ENCODE data around the gene CEP120.
A peak's percentile ranks its signal among the peaks of the same experiment; 100 is the strongest.
"Not testable (repeated sequence)": the region's sequence is repeated elsewhere in the genome, so short reads cannot be mapped to it uniquely, and the experiment has no call there.

The CEP120 gene

DNA sequence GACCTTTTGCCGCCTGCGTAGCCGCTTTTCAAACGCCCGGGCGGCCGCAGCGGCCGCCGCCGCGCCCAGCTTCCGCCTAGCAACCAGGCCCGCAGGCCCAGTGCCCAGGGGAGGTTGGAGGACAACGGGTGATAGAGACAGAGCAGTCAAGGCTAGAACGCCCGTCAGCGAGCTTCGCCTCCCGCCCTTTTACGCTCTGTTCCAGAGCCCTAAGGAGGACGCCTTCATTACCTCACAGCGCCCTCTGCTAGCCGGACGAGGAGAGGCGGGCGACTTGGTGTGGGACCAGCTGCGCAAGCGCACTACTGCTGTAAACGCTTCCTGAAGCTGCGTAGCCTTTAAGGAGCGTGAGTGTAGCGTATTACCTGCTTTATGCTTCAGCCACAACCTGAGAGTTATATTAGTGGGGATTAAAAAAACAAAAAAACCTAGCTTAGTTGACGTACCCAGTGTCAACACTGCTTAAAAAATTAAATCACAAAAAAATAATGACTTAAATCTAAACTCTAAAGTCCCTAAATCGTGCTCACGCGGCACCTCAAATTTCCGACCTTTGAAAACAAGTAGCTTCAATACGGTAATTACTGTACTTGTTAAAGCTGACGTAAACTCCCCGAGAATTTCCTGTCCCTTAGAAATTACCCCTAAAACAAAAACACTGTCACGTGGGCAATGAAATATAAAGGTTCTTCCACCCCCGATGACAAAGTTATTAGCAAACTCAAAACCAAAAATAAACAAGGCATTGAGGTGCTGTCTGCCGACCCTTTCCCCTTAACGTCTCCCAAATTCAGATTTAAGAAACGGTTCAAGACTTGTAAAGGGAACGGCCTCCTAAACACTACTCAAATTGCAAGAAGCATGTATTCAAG lies at the start of gene CEP120:
CEP120 (minus strand) TSS at position 126 of the 872 bp plus-strand sequence. CDS start 405 bp downstream, outside the sequence.
- in situ Hi-C loops (cut with MboI; ENCODE audit: low sequenced_read_pairs, unreplicated experiment): loop anchor here (25.0 kb wide), 1 partner anchor 189 kb away; no protein-coding TSS in a partner anchor
- peak; percentile 95 for DNase-seq (ENCODE audit: low spot score)
- TF ChIP-seq, protein P1, sequence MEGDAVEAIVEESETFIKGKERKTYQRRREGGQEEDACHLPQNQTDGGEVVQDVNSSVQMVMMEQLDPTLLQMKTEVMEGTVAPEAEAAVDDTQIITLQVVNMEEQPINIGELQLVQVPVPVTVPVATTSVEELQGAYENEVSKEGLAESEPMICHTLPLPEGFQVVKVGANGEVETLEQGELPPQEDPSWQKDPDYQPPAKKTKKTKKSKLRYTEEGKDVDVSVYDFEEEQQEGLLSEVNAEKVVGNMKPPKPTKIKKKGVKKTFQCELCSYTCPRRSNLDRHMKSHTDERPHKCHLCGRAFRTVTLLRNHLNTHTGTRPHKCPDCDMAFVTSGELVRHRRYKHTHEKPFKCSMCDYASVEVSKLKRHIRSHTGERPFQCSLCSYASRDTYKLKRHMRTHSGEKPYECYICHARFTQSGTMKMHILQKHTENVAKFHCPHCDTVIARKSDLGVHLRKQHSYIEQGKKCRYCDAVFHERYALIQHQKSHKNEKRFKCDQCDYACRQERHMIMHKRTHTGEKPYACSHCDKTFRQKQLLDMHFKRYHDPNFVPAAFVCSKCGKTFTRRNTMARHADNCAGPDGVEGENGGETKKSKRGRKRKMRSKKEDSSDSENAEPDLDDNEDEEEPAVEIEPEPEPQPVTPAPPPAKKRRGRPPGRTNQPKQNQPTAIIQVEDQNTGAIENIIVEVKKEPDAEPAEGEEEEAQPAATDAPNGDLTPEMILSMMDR (IDR thresholded peaks at IDR 0.05; ENCODE audit: borderline replicate concordance, control extremely low read depth, extremely low read depth, insufficient read depth, missing control alignments): peak; percentile 80

DNA sequence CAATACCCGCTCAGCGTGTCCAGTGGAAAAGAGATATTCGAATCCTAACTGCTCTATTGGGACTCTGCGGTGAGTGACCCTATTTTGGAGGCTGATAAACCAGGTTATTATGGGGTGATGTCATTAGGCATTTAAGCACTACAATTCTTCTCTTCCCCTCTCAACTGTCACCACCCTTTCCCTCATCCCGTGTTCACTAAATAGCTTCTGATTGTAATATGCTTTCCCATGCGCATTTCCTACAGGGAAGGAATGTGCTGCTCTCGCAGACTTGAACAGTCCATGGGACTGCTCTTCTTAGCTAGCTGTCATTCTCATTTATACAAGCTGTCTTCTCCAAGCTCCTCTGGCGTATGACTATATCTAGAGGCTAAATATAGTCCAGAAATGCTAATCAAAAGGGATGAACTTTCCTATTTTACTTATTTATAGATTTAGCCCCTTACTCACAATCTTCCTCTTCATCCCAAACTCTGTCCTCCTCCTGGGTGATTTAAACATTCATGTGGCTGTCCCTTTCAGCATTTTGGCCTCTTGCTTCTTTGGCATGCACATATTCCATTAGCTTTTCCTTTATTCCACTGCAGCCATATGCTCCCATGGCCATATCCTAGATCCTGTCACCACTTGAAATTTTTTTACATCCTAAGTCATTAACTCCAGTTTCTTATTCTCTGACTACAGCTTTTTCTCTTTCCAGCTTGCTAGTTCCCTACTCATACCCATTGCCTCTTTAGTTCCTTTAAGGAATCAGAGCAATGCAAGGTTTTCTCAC lies 49.1 kb upstream of the CEP120 start:
- in situ Hi-C loops (cut with MboI; ENCODE audit: low sequenced_read_pairs, unreplicated experiment): no loop called here
- no peak for DNase-seq (ENCODE audit: low spot score)

DNA sequence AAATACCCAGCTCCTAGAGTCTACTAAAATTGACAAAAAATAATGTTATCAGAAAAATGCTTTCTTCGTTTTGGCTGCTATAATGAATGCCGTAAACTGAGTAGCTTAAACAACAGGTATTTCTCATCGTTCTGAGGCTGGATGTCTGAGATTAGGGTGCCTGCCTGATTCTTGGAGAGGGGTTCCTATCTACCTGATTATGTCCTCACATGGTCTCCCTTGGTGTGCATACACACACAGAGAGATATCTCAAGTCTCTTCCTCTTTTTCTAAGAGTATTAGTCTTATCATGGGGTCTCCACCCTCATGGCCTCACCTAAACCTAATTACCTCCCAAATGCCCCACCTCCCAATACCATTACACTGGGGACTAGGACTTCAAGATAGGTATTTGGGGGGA lies 48.2 kb upstream of the CEP120 start:
- DNase-seq (ENCODE audit: low spot score): no peak
- in situ Hi-C loops (cut with MboI; ENCODE audit: low sequenced_read_pairs, unreplicated experiment): no loop called here
- TF ChIP-seq, protein P1 (IDR thresholded peaks at IDR 0.05; ENCODE audit: borderline replicate concordance, control extremely low read depth, extremely low read depth, insufficient read depth, missing control alignments): no peak

More for the DNA sequence above, 49.1 kb upstream of the CEP120 start:
- TF ChIP-seq, protein P1 (IDR thresholded peaks at IDR 0.05; ENCODE audit: borderline replicate concordance, control extremely low read depth, extremely low read depth, insufficient read depth, missing control alignments): no peak

DNA sequence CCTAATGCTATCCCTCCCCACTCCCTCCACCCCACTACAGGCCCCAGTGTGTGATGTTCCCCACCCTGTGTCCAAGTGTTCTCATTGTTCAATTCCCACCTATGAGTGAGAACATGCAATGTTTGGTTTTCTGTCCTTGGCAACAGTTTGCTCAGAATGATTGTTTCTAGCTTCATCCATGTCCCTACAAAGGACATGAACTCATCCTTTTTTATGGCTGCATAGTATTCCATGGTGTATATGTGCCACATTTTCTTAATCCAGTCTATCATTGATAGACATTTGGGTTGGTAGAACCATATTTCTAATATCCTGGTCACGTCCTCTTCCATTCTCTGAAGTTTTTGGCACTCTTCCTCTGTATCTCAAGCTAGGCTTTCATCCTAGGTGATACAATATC lies 43.6 kb upstream of the CEP120 start:
- in situ Hi-C loops (cut with MboI; ENCODE audit: low sequenced_read_pairs, unreplicated experiment): not testable (repeated sequence)

DNA sequence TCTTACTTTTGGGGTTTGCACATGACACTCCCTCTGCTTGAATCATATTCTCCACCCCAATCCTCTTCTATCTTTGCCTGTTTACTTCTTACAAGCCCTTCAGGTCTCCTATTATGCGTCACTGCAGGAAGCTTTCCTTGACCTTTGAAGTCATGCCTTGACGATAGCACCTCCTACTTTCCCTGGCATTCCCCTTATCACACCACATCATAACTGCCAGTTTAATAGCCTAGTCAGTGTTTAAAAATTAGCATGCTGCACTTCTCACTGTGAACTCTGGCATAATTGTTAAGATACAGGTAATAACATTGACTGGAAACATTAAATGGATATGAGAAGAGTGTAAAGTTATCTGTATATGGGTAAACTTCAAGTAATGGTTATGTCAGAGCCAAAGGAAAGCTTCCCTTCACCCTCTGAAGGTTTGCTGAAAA lies 37.1 kb upstream of the CEP120 start:
- no peak for DNase-seq (ENCODE audit: low spot score)
- in situ Hi-C loops (cut with MboI; ENCODE audit: low sequenced_read_pairs, unreplicated experiment): no loop called here
- TF ChIP-seq, protein P1 (IDR thresholded peaks at IDR 0.05; ENCODE audit: borderline replicate concordance, control extremely low read depth, extremely low read depth, insufficient read depth, missing control alignments): no peak

More for the DNA sequence above, 43.6 kb upstream of the CEP120 start:
- DNase-seq (ENCODE audit: low spot score): not testable (repeated sequence)

DNA sequence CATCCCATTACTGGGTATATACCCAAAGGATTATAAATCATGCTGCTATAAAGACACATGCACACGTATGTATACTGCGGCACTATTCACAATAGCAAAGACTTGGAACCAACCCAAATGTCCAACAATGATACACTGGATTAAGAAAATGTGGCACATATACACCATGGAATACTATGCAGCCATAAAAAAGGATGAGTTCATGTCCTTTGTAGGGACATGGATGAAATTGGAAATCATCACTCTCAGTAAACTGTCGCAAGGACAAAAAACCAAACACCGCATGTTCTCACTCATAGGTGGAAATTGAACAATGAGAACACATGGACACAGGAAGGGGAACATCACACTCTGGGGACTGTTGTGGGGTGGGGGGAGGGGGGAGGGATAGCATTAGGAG lies 35.8 kb upstream of the CEP120 start:
- DNase-seq (ENCODE audit: low spot score); in situ Hi-C loops (cut with MboI; ENCODE audit: low sequenced_read_pairs, unreplicated experiment): not testable (repeated sequence)

DNA sequence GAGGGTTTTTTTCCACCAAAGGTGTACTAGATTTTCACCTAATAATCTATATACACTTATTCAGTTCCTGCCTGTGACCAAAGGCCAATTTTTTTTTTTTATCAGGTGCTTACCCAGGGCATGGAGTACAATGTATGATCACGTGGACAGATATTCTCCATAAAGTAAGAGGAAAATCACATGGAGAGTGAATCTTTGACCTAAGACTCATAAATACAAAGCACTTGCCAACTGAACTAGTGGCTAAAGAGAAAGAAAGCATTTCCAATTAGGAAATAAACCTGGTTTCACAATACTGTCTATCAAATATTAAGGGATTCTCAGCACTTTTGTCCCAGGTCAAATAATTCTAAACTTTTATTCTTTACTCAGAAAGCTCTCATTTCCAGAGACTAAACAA lies 33.0 kb upstream of the CEP120 start:
- no peak for DNase-seq (ENCODE audit: low spot score)
- in situ Hi-C loops (cut with MboI; ENCODE audit: low sequenced_read_pairs, unreplicated experiment): no loop called here
- TF ChIP-seq, protein P1 (IDR thresholded peaks at IDR 0.05; ENCODE audit: borderline replicate concordance, control extremely low read depth, extremely low read depth, insufficient read depth, missing control alignments): no peak

All from GM13976 (cell line).